Karpas-422 (cell line): ENCODE results near the gene PLB1. TPM values are rescaled to one million over a fixed set of nuclear protein-coding genes. Genes with fewer than 3 reads are reported as not detected.

Experiments
- DNase-seq: peaks from one replicate; pipeline ENCODE4 v3.0.0-alpha.2; 2015
- H2AFZ ChIP-seq: fragments of 200-600 bp; sonication (generic); 2 replicates; pipeline ENCODE4 v1.6.1; 2014; ENCODE audit warnings: antibody characterized with exemption, low read length, mixed read lengths
- H3K27ac ChIP-seq: fragments of 200-600 bp; sonication (generic); 2 replicates; pipeline ENCODE4 v1.5.1; 2014; ENCODE audit warnings: mild to moderate bottlenecking, low read length, moderate library complexity
- H3K27me3 ChIP-seq: fragments of 200-600 bp; sonication (generic); 2 replicates; pipeline ENCODE4 v1.6.1; 2014; ENCODE audit warnings: low read length, mixed read lengths
- H3K36me3 ChIP-seq: fragments of 200-600 bp; sonication (generic); 2 replicates; pipeline ENCODE4 v1.6.1; 2014; ENCODE audit warnings: low read length, mixed read lengths; ENCODE audit not compliant: insufficient read depth
- H3K4me1 ChIP-seq: fragments of 200-600 bp; sonication (generic); 2 replicates; pipeline ENCODE4 v1.6.1; 2014; ENCODE audit warnings: mild to moderate bottlenecking, low read length, mixed read lengths
- H3K4me2 ChIP-seq: fragments of 200-600 bp; sonication (generic); 2 replicates; pipeline ENCODE4 v1.6.1; 2014; ENCODE audit warnings: low read length, low read depth, mild to moderate bottlenecking; ENCODE audit not compliant: poor library complexity, severe bottlenecking
- H3K4me3 ChIP-seq: fragments of 200-600 bp; sonication (generic); 2 replicates; pipeline ENCODE4 v1.5.1; 2014; ENCODE audit warnings: mild to moderate bottlenecking, antibody characterized with exemption, low read length, mixed read lengths
- H3K79me2 ChIP-seq: fragments of 200-600 bp; sonication (generic); 2 replicates; pipeline ENCODE4 v1.6.1; 2014; ENCODE audit warnings: mild to moderate bottlenecking, low read length, mixed read lengths
- H3K9ac ChIP-seq: fragments of 200-600 bp; sonication (generic); 2 replicates; pipeline ENCODE4 v1.6.0; 2014; ENCODE audit warnings: low read length
- H3K9me2 ChIP-seq: fragments of 200-600 bp; sonication (generic), shearing (Covaris generic); replicated peaks from 2 replicates; pipeline ENCODE4 v1.6.0; 2014; ENCODE audit warnings: mild to moderate bottlenecking, low read length, moderate library complexity; ENCODE audit not compliant: insufficient read depth
- H3K9me3 ChIP-seq: fragments of 300-700, 200-600 bp; sonication (generic); 2 replicates; pipeline ENCODE4 v1.6.1; 2014; ENCODE audit warnings: low read length, mixed read lengths
- H4K20me1 ChIP-seq: fragments of 200-600 bp; sonication (generic); 2 replicates; pipeline ENCODE4 v1.6.1; 2014; ENCODE audit warnings: mild to moderate bottlenecking, antibody characterized with exemption, low read length, low read depth; ENCODE audit not compliant: insufficient read depth
- total RNA-seq: library from RNA; depleted of rRNA; stranded (reverse); fragments of >200 nt; shearing (Covaris generic); gene quantifications from 2 replicates; pipeline ENCODE4 v1.2.3, GENCODE V29; 2014; ENCODE audit warnings: low replicate concordance

PLB1 gene
- total RNA-seq, 1 experiment from 2014 or later, result not detected

- Histone ChIP-seq H3K4me2 (no peak overlapping the region), H3K36me3 (no peaks in the 10 kb centered on the region), H3K4me3 (no peak overlapping the region), H3K9me3 (no peaks in the 10 kb centered on the region), H3K27me3 (no peaks in the 10 kb centered on the region; the same call in 1 of the 2 replicates), H3K9me2 (no peaks in the 10 kb centered on the region), H4K20me1 (no peaks in the 10 kb centered on the region), H3K79me2 (no peaks in the 10 kb centered on the region), H3K9ac (no peak overlapping the region), H3K4me1 (no peaks in the 10 kb centered on the region), H2AFZ (no peak overlapping the region), H3K27ac (no peak overlapping the region)
- no peak for DNase-seq
Observed at GRCh38 chr2:28487258-28487657, 8.6 kb upstream of the PLB1 start.

- H3K4me1 ChIP-seq, result no peaks in the 10 kb centered on the region
- no peaks in the 10 kb centered on the region for H3K36me3 ChIP-seq
- H3K9me2 ChIP-seq, result no peaks in the 10 kb centered on the region
- no peak overlapping the region for H2AFZ ChIP-seq
- H3K79me2 ChIP-seq, result no peaks in the 10 kb centered on the region
- H4K20me1 ChIP-seq, result no peaks in the 10 kb centered on the region
- H3K9me3 ChIP-seq, result no peaks in the 10 kb centered on the region
- H3K4me2 ChIP-seq, result no peak overlapping the region
- H3K27me3 ChIP-seq, result no peaks in the 10 kb centered on the region; the same call in 1 of the 2 replicates
- no peak overlapping the region for H3K9ac ChIP-seq
- H3K4me3 ChIP-seq, result no peak overlapping the region
- H3K27ac ChIP-seq, result no peak overlapping the region
- DNase-seq, result no peak
Observed at GRCh38 chr2:28488083-28488830, 7.6 kb upstream of the PLB1 start.

- H3K9ac ChIP-seq, result no peak overlapping the region
- H3K9me3 ChIP-seq, result no peaks in the 10 kb centered on the region
- no peak overlapping the region for H2AFZ ChIP-seq
- no peak overlapping the region for H3K4me2 ChIP-seq
- no peaks in the 10 kb centered on the region for H3K79me2 ChIP-seq
- H3K9me2 ChIP-seq, result no peaks in the 10 kb centered on the region
- H3K36me3 ChIP-seq, result no peaks in the 10 kb centered on the region
- H3K4me1 ChIP-seq, result no peaks in the 10 kb centered on the region
- no peak overlapping the region for H3K27ac ChIP-seq
- no peaks in the 10 kb centered on the region; the same call in 1 of the 2 replicates for H3K27me3 ChIP-seq
- no peak for DNase-seq
- no peak overlapping the region for H3K4me3 ChIP-seq
- H4K20me1 ChIP-seq, result no peaks in the 10 kb centered on the region
Observed at GRCh38 chr2:28488858-28489575, 6.8 kb upstream of the PLB1 start.

- no peak overlapping the region for H3K27ac ChIP-seq
- H3K27me3 ChIP-seq, result no peaks in the 10 kb centered on the region; the same call in 1 of the 2 replicates
- no peaks in the 10 kb centered on the region for H4K20me1 ChIP-seq
- no peak for DNase-seq
- no peak overlapping the region for H2AFZ ChIP-seq
- no peaks in the 10 kb centered on the region for H3K9me3 ChIP-seq
- no peak overlapping the region for H3K9ac ChIP-seq
- H3K4me1 ChIP-seq, result no peaks in the 10 kb centered on the region
- H3K79me2 ChIP-seq, result no peaks in the 10 kb centered on the region
- H3K4me3 ChIP-seq, result no peak overlapping the region
- no peaks in the 10 kb centered on the region for H3K36me3 ChIP-seq
- no peaks in the 10 kb centered on the region for H3K9me2 ChIP-seq
- no peak overlapping the region for H3K4me2 ChIP-seq
Observed at GRCh38 chr2:28490558-28490957, 5.3 kb upstream of the PLB1 start.

- Histone ChIP-seq H2AFZ (no peak overlapping the region), H3K4me3 (no peak overlapping the region), H3K9me3 (no peaks in the 10 kb centered on the region), H4K20me1 (no peaks in the 10 kb centered on the region), H3K4me2 (no peak overlapping the region), H3K4me1 (no peaks in the 10 kb centered on the region), H3K27me3 (no peaks in the 10 kb centered on the region; the same call in 1 of the 2 replicates), H3K9me2 (no peaks in the 10 kb centered on the region), H3K9ac (no peak overlapping the region), H3K36me3 (no peaks in the 10 kb centered on the region), H3K27ac (no peak overlapping the region), H3K79me2 (no peaks in the 10 kb centered on the region)
- no peak for DNase-seq
Observed at GRCh38 chr2:28492282-28492681, 3.6 kb upstream of the PLB1 start.

- Histone ChIP-seq H3K9ac (no peak overlapping the region), H3K79me2 (no peaks in the 10 kb centered on the region), H3K4me3 (no peak overlapping the region), H3K27me3 (no peaks in the 10 kb centered on the region; the same call in 1 of the 2 replicates), H4K20me1 (no peaks in the 10 kb centered on the region), H3K4me2 (no peak overlapping the region), H3K9me3 (no peaks in the 10 kb centered on the region), H3K27ac (no peak overlapping the region), H3K4me1 (no peaks in the 10 kb centered on the region), H2AFZ (no peak overlapping the region), H3K36me3 (no peaks in the 10 kb centered on the region), H3K9me2 (no peaks in the 10 kb centered on the region)
- DNase-seq, result no peak
Observed at GRCh38 chr2:28493636-28494035, 2.2 kb upstream of the PLB1 start.

- Histone ChIP-seq H3K27ac (no peak overlapping the region), H3K9me2 (no peaks in the 10 kb centered on the region), H3K4me1 (no peaks in the 10 kb centered on the region), H3K9me3 (no peaks in the 10 kb centered on the region), H3K4me3 (no peak overlapping the region), H3K79me2 (no peaks in the 10 kb centered on the region), H2AFZ (no peak overlapping the region), H3K36me3 (no peaks in the 10 kb centered on the region), H4K20me1 (no peaks in the 10 kb centered on the region), H3K27me3 (no peaks in the 10 kb centered on the region), H3K4me2 (no peak overlapping the region), H3K9ac (no peak overlapping the region)
- no peak for DNase-seq
Observed at GRCh38 chr2:28496781-28497180, 921 bp downstream of the PLB1 start.

GRCh38 chr2:28497206-28497605 is 1.3 kb downstream of the PLB1 start:
- no peak overlapping the region for H3K9ac ChIP-seq
- H4K20me1 ChIP-seq, result no peaks in the 10 kb centered on the region
- no peaks in the 10 kb centered on the region for H3K79me2 ChIP-seq
- no peak overlapping the region for H2AFZ ChIP-seq
- H3K36me3 ChIP-seq, result no peaks in the 10 kb centered on the region
- no peak overlapping the region for H3K4me2 ChIP-seq
- no peak for DNase-seq
- H3K27ac ChIP-seq, result no peak overlapping the region
- H3K9me3 ChIP-seq, result no peaks in the 10 kb centered on the region
- no peak overlapping the region for H3K4me3 ChIP-seq
- H3K27me3 ChIP-seq, result no peaks in the 10 kb centered on the region
- H3K9me2 ChIP-seq, result no peaks in the 10 kb centered on the region
- no peaks in the 10 kb centered on the region for H3K4me1 ChIP-seq
